ENCODE results near the gene SMU1. TPM values are rescaled to one million over a fixed set of nuclear protein-coding genes. Genes with fewer than 3 reads are reported as not detected.
A peak's percentile ranks its signal among the peaks of the same experiment; 100 is the strongest.

The SMU1 gene
- total and polyA plus RNA-seq, 2 of the 13 experiments (the other 11 are each of a cell fraction or from before 2014, with no cell fraction given) = 12.9 to 36.6 TPM

- CTCF ChIA-PET (ENCODE audit: low intra/inter-chr PET ratio, low total read pairs) = no interaction called here
Observed at GRCh38 chr9:33022303-33022702, 54.2 kb downstream of the SMU1 start.

GRCh38 chr9:33019797-33020196 lies 56.7 kb downstream of the SMU1 start:
- ChIA-PET POLR2A (no interaction called here), CTCF (ENCODE audit: low intra/inter-chr PET ratio, low total read pairs) (no interaction called here)
- Histone ChIP-seq H2AFZ (ENCODE audit: low read length) (no peak overlapping the region), H3K36me3 (replicated peaks in 1 of 2; ENCODE audit: control insufficient read depth in 1 of 2, insufficient read depth in 2 of 2, low read length in 2 of 2) (peaks cover 0 to 9% of the 10 kb centered on the region in 2 experiments; a peak in 1 of 5 replicates), H3K79me2 (ENCODE audit: insufficient read depth, low read length) (peaks cover 32% of the 10 kb centered on the region), H3K4me2 (ENCODE audit: low read depth, low read length) (no peak overlapping the region), H3K9me3 (ENCODE audit: low read length) (no peaks in the 10 kb centered on the region), H3K4me3 (replicated peaks in 1 of 3; ENCODE audit: insufficient read depth in 1 of 3, low read depth in 2 of 3, low read length in 3 of 3) (no peak overlapping the region), H3K27ac (ENCODE audit: extremely low read length, insufficient read depth, low read length) (no peak overlapping the region), H3K9ac (ENCODE audit: insufficient read depth, low read depth, low read length) (no peak overlapping the region), H3K27me3 (ENCODE audit: control insufficient read depth in 1 of 2, insufficient read depth in 2 of 2, low read length in 2 of 2) (no peaks in the 10 kb centered on the region), H4K20me1 (ENCODE audit: insufficient read depth, low read length) (0 out of 2 replicates have a peak, but pooled peaks cover 3% of the 10 kb centered on the region), H3K4me1 (ENCODE audit: insufficient read depth, low read length) (peaks cover 30% of the 10 kb centered on the region)
- intact Hi-C loops (cut with micrococcal nuclease; ENCODE audit: unreplicated experiment) = no loop called here
- in situ Hi-C loops (cut with HindIII; ENCODE audit: extremely low pct_ligation_motif_present, low pct_unique_long_range_greater_than_20kb) = no loop called here
- WGBS (ENCODE audit: low lambda C conversion rate) = 94% methylated on average over 17 of the region's 25 CpGs
- no peak for DNase-seq (ENCODE audit: low spot score)
- BruUV-seq (replicated peaks) = no TSS peak
- no peak for FAIRE-seq
- no peak for ATAC-seq
- TF ChIP-seq ZBTB10 (CRISPR knock-in tag; IDR thresholded peaks at IDR 0.05; ENCODE audit: borderline replicate concordance) (no peak), AGO2 (optimal IDR thresholded peaks at IDR 0.05; ENCODE audit: low read depth, low read length) (peak; percentile 85), LRRFIP1 (CRISPR knock-in tag; conservative IDR thresholded peaks at IDR 0.05) (no peak), HNRNPLL (IDR thresholded peaks at IDR 0.05; ENCODE audit: low read depth, low read length, poor library complexity, severe bottlenecking) (peak; percentile 21), MEIS1 (CRISPR knock-in tag; IDR thresholded peaks at IDR 0.05; ENCODE audit: borderline replicate concordance) (no peak), IKZF4 (CRISPR knock-in tag; IDR thresholded peaks at IDR 0.05; ENCODE audit: borderline replicate concordance, low read depth, not compliant biosample characterization) (no peak), NFIB (CRISPR knock-in tag; IDR thresholded peaks at IDR 0.05; ENCODE audit: borderline replicate concordance) (no peak), ZNF296 (CRISPR knock-in tag; conservative IDR thresholded peaks at IDR 0.05) (no peak), SP1 (IDR thresholded peaks at IDR 0.05) (no peak), SP1 (CRISPR knock-in tag; IDR thresholded peaks at IDR 0.05) (no peak), MIXL1 (CRISPR knock-in tag; IDR thresholded peaks at IDR 0.05) (no peak), ZNF577 (CRISPR knock-in tag; IDR thresholded peaks at IDR 0.05; ENCODE audit: borderline replicate concordance, low read depth) (no peak)

More at GRCh38 chr9:33022303-33022702, 54.2 kb downstream of the SMU1 start:
- Histone ChIP-seq H3K4me1 (ENCODE audit: insufficient read depth, low read length) (peaks cover 35% of the 10 kb centered on the region), H2AFZ (ENCODE audit: low read length) (no peak overlapping the region), H3K79me2 (ENCODE audit: insufficient read depth, low read length) (peaks cover 54% of the 10 kb centered on the region), H3K27ac (ENCODE audit: extremely low read length, insufficient read depth, low read length) (peak overlapping the region; percentile 15), H3K4me2 (ENCODE audit: low read depth, low read length) (peak overlapping the region; percentile 92; the same call in 1 of the 2 replicates), H3K27me3 (ENCODE audit: control insufficient read depth in 1 of 2, insufficient read depth in 2 of 2, low read length in 2 of 2) (no peaks in the 10 kb centered on the region; a peak in 2 of 5 replicates), H4K20me1 (ENCODE audit: insufficient read depth, low read length) (peaks cover 16% of the 10 kb centered on the region), H3K9me3 (ENCODE audit: low read length) (no peaks in the 10 kb centered on the region), H3K9ac (ENCODE audit: insufficient read depth, low read depth, low read length) (no peak overlapping the region), H3K4me3 (replicated peaks in 1 of 3; ENCODE audit: insufficient read depth in 1 of 3, low read depth in 2 of 3, low read length in 3 of 3) (no peak overlapping the region), H3K36me3 (replicated peaks in 1 of 2; ENCODE audit: control insufficient read depth in 1 of 2, insufficient read depth in 2 of 2, low read length in 2 of 2) (peaks cover 1 to 11% of the 10 kb centered on the region in 2 experiments; a peak in 2 of 5 replicates)
- no peak for FAIRE-seq
- BruUV-seq (replicated peaks) = no TSS peak
- DNase-seq (ENCODE audit: low spot score) = no peak
- in situ Hi-C loops (cut with HindIII; ENCODE audit: extremely low pct_ligation_motif_present, low pct_unique_long_range_greater_than_20kb) = no loop called here
- 95% methylated on average over 3 of the region's 3 CpGs for WGBS (ENCODE audit: low lambda C conversion rate)
- no peak for ATAC-seq
- POLR2A ChIA-PET = interaction anchor here (0.8 to 1.3 kb wide), 3 partner anchors 16 to 26 kb away, joined by 3 to 4 read pairs (median 3); partner anchors contain the start of gene APTX
- intact Hi-C loops (cut with micrococcal nuclease; ENCODE audit: unreplicated experiment) = no loop called here
- TF ChIP-seq ZNF282 (IDR thresholded peaks at IDR 0.05; ENCODE audit: partially characterized antibody) (no peak), MAFF (IDR thresholded peaks at IDR 0.05; ENCODE audit: low read depth, low read length) (peak; percentile 96), HNF4A (CRISPR knock-in tag; IDR thresholded peaks at IDR 0.05) (no peak), MAFK (conservative IDR thresholded peaks at IDR 0.05 in 1 of 2, IDR thresholded peaks at IDR 0.05 in 1 of 2; ENCODE audit: low read length in 2 of 2) (peak; percentile 95 to 96), ZNF224 (CRISPR knock-in tag; IDR thresholded peaks at IDR 0.05) (no peak)
